Smooth muscle cell (in vitro differentiated cells): ENCODE results near the gene INF2. TPM values are rescaled to one million over a fixed set of nuclear protein-coding genes. Genes with fewer than 3 reads are reported as not detected.

Experiments used
- DNase-seq: peaks from one replicate; lab custom pipeline; 2025; ENCODE audit not compliant: unreplicated experiment; lab: John Stamatoyannopoulos, UW
- H2AFZ ChIP-seq: fragments of 200-600 bp; sonication (generic); 2 replicates; pipeline ENCODE4 v1.6.0; 2016; ENCODE audit warnings: antibody characterized with exemption, low read depth, mild to moderate bottlenecking
- H3F3A ChIP-seq: fragments of 200-600 bp; sonication (generic); 2 replicates; pipeline ENCODE4 v1.6.0; 2017; ENCODE audit warnings: antibody characterized with exemption, low read depth
- H3K27ac ChIP-seq: fragments of 200-600 bp; sonication (generic); 2 replicates; pipeline ENCODE4 v1.5.1; 2016; ENCODE audit warnings: low read depth, mild to moderate bottlenecking
- H3K27me3 ChIP-seq: fragments of 200-600 bp; sonication (generic); 2 replicates; pipeline ENCODE4 v1.6.1; 2016; ENCODE audit warnings: low read depth, mild to moderate bottlenecking
- H3K36me3 ChIP-seq: fragments of 200-600 bp; sonication (generic); 2 replicates; pipeline ENCODE4 v1.5.1; 2016; ENCODE audit warnings: low read depth
- H3K4me1 ChIP-seq: fragments of 200-600 bp; sonication (generic); 2 replicates; pipeline ENCODE4 v1.5.1; 2016; ENCODE audit warnings: low read depth
- H3K4me2 ChIP-seq: fragments of 200-600 bp; sonication (generic); 2 replicates; pipeline ENCODE4 v1.6.0; 2016; ENCODE audit warnings: mild to moderate bottlenecking
- H3K4me3 ChIP-seq: fragments of 200-600 bp; sonication (generic); 2 replicates; pipeline ENCODE4 v1.5.1; 2016; ENCODE audit warnings: mild to moderate bottlenecking
- H3K79me2 ChIP-seq: fragments of 200-600 bp; sonication (generic); 2 replicates; pipeline ENCODE4 v1.6.0; 2016; ENCODE audit warnings: low read depth, mild to moderate bottlenecking
- H3K9ac ChIP-seq: fragments of 200-600 bp; sonication (generic); 2 replicates; pipeline ENCODE4 v1.6.0; 2016; ENCODE audit warnings: low read depth
- H3K9me3 ChIP-seq: fragments of 200-600 bp; sonication (generic); replicated peaks from 2 replicates; pipeline ENCODE4 v1.5.1; 2016; ENCODE audit warnings: low read depth
- H4K20me1 ChIP-seq: fragments of 200-600 bp; sonication (generic); 2 replicates; pipeline ENCODE4 v1.6.0; 2016; ENCODE audit warnings: low read depth
- WGBS: methylation state at CpG from one replicate; pipeline ENCODE4 v1.1.7; 2016; ENCODE audit warnings: low lambda C conversion rate; 5-methylcytosine and 5-hydroxymethylcytosine counted together
- polyA plus RNA-seq: library from polyadenylated mRNA; unstranded; fragments of >200 nt; fragmentation: Nextera tagmentation; extraction: Ambion mirVana; gene quantifications from 2 replicates; pipeline ENCODE4 v1.2.1, GENCODE V29; 2016
- total RNA-seq: library from RNA; depleted of rRNA; stranded (reverse); fragments of >200 nt; gene quantifications from 2 replicates; pipeline ENCODE4 v1.2.3, GENCODE V29; 2014
- TF ChIP-seq, protein P1 (sequence below): fragments of 200-600 bp; sonication (generic); IDR thresholded peaks from 2 replicates; pipeline ENCODE4 v1.5.1; 2017; ENCODE audit warnings: borderline replicate concordance, mild to moderate bottlenecking, antibody characterized with exemption; ENCODE audit not compliant: insufficient read depth, poor library complexity, severe bottlenecking

INF2 gene
- total and polyA plus RNA-seq, 2 experiments from 2014 or later = 19.9 to 29.8 TPM

DNA sequence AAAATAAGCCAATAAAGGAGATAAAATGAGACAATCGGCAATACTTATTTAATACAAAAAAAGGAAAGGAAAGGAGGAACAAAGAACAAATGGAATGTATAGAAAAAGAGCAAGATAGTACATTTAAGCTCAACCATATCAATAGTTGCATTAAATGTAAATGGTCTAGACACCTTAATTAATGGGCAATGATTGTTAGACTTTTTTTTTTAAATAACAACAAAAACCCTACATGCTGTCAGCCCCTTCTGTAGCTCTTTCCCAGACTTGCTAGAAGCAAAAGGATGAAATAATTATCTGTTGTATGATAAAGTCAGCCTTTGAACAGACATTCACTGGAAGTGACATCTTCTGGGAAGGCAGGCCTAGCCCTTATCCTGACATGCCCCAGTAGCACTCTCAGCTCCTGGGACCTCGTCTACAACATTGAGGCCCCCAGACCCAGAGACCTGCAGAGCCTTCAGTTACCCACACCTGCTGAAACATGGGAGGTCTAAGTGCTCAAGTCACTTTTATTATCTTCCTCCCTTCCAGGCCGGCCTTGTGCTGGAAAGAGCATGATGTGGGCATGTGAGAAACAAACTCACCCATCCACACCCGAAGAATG, 76.9 kb downstream of the INF2 start:
- no peaks in the 10 kb centered on the region for H3K27me3 ChIP-seq
- no peaks in the 10 kb centered on the region for H3K36me3 ChIP-seq
- peaks cover 5% of the 10 kb centered on the region for H3F3A ChIP-seq
- peaks cover 5% of the 10 kb centered on the region for H3K4me1 ChIP-seq
- H3K9me3 ChIP-seq = no peaks in the 10 kb centered on the region
- TF ChIP-seq, protein P1, sequence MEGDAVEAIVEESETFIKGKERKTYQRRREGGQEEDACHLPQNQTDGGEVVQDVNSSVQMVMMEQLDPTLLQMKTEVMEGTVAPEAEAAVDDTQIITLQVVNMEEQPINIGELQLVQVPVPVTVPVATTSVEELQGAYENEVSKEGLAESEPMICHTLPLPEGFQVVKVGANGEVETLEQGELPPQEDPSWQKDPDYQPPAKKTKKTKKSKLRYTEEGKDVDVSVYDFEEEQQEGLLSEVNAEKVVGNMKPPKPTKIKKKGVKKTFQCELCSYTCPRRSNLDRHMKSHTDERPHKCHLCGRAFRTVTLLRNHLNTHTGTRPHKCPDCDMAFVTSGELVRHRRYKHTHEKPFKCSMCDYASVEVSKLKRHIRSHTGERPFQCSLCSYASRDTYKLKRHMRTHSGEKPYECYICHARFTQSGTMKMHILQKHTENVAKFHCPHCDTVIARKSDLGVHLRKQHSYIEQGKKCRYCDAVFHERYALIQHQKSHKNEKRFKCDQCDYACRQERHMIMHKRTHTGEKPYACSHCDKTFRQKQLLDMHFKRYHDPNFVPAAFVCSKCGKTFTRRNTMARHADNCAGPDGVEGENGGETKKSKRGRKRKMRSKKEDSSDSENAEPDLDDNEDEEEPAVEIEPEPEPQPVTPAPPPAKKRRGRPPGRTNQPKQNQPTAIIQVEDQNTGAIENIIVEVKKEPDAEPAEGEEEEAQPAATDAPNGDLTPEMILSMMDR = no peak
- no peak for DNase-seq
- H4K20me1 ChIP-seq = no peaks in the 10 kb centered on the region
- H2AFZ ChIP-seq = no peak overlapping the region
- WGBS = 91% methylated on average over 4 of the region's 4 CpGs
- no peak overlapping the region for H3K4me2 ChIP-seq
- H3K4me3 ChIP-seq = no peak overlapping the region
- H3K27ac ChIP-seq = no peak overlapping the region
- no peak overlapping the region for H3K9ac ChIP-seq
- H3K79me2 ChIP-seq = no peaks in the 10 kb centered on the region

GRCh38 chr14:104766863-104767633, 77.6 kb downstream of the INF2 start:
- no peaks in the 10 kb centered on the region for H3K9me3 ChIP-seq
- 94% methylated on average over 15 of the region's 15 CpGs for WGBS
- H3K4me2 ChIP-seq = no peak overlapping the region
- no peaks in the 10 kb centered on the region for H3K27me3 ChIP-seq
- H3K4me1 ChIP-seq = peaks cover 5% of the 10 kb centered on the region
- H3K36me3 ChIP-seq = no peaks in the 10 kb centered on the region
- H4K20me1 ChIP-seq = no peaks in the 10 kb centered on the region
- no peak for DNase-seq
- TF ChIP-seq, protein P1 = no peak
- no peak overlapping the region for H3K4me3 ChIP-seq
- no peaks in the 10 kb centered on the region for H3K79me2 ChIP-seq
- H3F3A ChIP-seq = peaks cover 5% of the 10 kb centered on the region
- no peak overlapping the region for H2AFZ ChIP-seq
- H3K27ac ChIP-seq = no peak overlapping the region
- H3K9ac ChIP-seq = no peak overlapping the region

DNA sequence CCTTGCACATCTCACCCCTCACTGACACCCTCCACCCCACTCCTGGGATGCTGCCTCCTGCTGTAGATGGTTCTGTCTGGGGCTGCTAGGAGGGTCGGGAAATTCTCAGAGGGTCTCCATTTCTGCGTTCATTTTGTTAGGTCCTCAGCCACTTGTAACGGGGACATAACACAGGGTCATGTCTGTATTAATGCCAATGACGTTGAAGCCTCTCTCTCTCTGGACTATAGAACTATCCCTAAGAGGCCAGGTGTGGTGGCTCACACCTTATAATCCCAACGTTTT, 78.2 kb downstream of the INF2 start:
- no peak overlapping the region for H3K27ac ChIP-seq
- no peaks in the 10 kb centered on the region for H3K36me3 ChIP-seq
- no peak overlapping the region for H2AFZ ChIP-seq
- 90% methylated on average over 5 of the region's 5 CpGs for WGBS
- no peak overlapping the region for H3K9ac ChIP-seq
- H3F3A ChIP-seq = peaks cover 5% of the 10 kb centered on the region
- H3K4me1 ChIP-seq = peaks cover 5% of the 10 kb centered on the region
- no peaks in the 10 kb centered on the region for H3K9me3 ChIP-seq
- DNase-seq = no peak
- H4K20me1 ChIP-seq = no peaks in the 10 kb centered on the region
- TF ChIP-seq, protein P1 = no peak
- no peak overlapping the region for H3K4me3 ChIP-seq
- no peaks in the 10 kb centered on the region for H3K27me3 ChIP-seq
- H3K79me2 ChIP-seq = no peaks in the 10 kb centered on the region
- H3K4me2 ChIP-seq = no peak overlapping the region
